GM10266 (cell line): ENCODE results near the gene PDZD7.

ENCODE experiments used
- DNase-seq: peaks from one replicate; pipeline ENCODE4 v3.0.0; 2012; ENCODE audit errors: extremely low spot score
- TF ChIP-seq, protein P1 (sequence below): IDR thresholded peaks from 2 replicates; pipeline ENCODE4 v1.5.1; 2012; ENCODE audit warnings: mild to moderate bottlenecking, low read depth; ENCODE audit not compliant: control insufficient read depth, insufficient read depth; ENCODE audit errors: missing control alignments

PDZD7 gene

DNA sequence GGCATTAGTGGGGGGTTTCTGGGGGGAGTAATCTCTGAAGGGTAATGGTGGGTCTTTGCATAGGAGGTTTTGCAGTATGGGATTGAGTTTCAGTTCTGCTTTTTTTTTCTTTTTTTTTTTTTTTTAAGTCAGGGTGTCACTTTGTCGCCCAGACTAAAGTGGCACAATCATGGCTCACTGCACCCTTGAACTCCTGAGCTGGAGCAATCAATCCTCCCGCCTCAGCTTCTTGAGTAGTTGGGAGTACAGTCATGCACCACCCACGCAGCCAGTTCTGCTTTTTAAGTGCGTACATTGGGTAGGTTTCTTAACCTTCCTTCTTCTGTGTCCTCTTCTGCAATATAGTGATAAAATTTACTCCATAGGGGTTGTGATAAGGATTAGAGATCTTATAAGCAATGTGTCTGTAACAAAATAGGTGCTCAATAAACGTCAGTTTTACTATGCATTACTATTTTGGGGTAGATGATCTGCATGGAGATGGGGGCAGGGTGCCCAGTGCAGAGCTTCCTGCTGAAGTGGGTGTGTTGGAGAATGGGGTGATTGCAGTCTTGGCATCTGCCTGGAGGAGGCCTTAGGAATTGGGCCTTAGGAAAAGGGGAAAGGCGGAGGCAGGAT is 40.4 kb upstream of the PDZD7 start:
- TF ChIP-seq, protein P1, sequence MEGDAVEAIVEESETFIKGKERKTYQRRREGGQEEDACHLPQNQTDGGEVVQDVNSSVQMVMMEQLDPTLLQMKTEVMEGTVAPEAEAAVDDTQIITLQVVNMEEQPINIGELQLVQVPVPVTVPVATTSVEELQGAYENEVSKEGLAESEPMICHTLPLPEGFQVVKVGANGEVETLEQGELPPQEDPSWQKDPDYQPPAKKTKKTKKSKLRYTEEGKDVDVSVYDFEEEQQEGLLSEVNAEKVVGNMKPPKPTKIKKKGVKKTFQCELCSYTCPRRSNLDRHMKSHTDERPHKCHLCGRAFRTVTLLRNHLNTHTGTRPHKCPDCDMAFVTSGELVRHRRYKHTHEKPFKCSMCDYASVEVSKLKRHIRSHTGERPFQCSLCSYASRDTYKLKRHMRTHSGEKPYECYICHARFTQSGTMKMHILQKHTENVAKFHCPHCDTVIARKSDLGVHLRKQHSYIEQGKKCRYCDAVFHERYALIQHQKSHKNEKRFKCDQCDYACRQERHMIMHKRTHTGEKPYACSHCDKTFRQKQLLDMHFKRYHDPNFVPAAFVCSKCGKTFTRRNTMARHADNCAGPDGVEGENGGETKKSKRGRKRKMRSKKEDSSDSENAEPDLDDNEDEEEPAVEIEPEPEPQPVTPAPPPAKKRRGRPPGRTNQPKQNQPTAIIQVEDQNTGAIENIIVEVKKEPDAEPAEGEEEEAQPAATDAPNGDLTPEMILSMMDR: no peak
- no peak for DNase-seq

DNA sequence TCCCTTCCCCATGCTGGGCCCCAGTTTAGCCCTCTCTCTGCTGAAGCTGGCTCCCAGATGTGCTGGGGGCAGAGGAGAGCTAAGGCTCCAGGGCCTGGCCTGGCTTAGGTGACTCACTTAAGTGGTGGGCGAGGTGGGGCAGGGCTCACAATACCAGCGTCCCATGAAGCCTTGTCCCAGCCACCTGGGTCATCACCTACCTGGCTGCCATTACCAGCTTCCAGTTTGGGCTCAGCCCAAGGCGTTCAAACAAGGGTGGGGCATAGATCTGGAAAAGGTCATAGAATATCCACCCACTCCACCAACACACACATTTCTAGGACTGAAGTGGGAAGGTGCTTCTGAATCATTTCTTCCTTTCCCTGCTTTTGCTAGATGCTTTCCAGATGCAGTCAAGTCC is 39.2 kb upstream of the PDZD7 start:
- DNase-seq: no peak
- TF ChIP-seq, protein P1: no peak

DNA sequence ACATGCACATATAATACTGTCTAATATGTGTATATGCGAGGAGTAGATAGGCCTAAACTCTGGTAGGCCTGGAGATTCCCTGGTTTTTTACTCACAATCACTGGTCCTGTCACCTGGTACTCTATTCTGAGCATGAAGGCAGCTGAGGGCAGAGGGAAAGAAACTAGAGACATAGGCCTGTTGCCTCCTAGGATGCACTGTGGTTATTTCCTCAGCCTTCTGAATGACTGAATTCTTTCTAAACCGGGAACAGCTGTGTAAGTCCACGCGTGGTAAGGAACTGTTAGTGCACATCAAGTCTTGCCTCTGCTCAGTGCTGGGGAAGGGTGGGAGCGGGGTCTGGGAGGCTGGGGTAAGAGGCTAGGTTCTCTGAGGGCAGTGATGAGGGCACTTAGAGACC is 38.5 kb upstream of the PDZD7 start:
- no peak for DNase-seq
- TF ChIP-seq, protein P1: no peak

DNA sequence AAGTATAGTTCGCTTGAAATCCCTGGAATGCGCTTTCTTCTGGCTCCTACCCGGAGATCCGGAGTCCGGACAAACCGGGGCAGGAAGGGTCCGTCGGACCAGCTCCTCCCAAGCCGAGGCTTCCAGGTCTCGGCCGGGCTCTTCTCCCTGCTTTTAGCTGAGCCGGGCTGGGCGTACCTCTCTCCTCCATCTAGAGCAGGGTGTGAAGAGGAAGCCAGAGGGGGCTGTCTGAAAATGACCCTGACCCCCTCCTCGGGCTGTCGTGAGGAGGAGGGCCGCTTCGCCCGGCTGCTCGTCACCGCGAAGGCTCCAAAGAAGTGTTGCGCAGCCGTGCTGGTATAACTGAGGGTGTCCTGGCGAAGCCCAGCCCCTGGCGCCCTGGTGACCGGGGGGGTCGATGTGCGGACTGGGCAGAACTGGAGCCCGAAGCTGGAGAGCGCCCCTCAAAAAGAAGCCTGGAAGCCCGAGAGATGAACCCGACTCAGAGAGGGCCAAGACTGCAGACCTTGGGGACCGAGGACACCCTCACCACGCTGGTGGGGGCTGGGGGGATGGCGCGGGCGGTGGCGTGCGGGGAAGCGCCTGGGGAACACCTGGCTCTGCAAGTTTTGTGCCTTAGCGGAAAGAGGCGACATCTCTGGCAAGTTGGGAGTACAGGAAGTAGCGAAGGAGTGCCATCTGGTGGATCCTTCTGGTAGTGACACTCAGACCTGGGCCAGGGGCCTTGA is 36.6 kb upstream of the PDZD7 start:
- DNase-seq: peak; percentile 87
- TF ChIP-seq, protein P1: peak; percentile 90

DNA sequence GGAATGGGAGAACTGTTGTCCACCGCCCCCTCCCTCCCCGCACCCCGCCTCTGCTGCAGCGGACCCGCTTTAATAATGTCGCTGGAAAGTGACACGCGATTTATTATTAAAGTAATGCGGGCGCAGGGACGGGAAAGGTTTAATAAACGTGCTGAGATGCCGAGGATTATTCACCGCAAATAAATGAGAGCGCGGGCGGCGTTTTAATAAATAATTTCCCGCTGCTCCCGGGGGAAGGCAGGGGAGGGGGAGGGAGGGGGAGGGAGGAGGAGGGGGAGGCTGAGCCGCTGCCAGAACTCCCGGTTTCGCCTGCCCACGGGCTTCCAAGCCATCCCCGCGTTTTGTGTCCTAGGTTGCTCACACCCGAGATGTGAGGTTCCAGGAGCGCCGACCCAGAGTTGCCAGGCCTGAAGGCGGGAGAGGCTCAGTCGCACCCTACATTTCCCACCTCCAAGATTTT is 36.0 kb upstream of the PDZD7 start:
- TF ChIP-seq, protein P1: no peak
- no peak for DNase-seq

DNA sequence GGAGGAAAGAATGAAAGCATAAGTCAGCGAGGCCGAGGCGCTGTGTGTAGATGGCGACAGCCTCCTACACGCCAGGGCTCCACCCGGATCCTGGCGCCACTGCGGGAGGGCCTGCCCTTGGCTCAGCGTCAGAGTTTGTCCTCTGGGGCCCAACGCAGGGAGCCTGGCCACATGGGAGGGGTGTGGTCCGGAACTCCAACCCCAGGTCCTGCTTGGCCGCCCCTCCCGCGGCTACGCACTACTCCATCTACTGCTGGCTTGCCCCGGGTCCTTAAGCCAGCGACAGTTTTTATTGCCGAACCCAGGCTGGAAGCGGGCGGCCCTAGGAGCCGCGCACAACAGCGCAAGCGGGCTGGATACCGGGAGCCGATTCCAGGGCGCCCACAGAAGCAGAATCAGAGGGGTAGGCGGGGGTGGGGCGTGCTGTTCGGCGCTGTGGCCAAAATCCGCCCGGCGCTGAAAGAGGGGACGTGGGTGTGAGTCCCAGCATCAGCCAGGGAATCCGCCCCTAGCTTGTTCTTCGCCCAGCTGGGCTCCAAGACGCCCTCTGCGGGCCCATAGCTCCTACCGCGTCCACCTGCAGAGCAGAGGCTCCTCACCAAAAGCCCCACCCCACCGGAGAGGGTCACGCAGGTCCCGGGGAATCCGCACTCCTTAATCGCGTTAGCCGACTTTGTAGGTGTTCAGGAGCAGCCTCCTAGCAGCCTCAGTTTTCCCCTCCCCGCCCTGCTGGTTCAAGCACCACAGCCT is 35.4 kb upstream of the PDZD7 start:
- TF ChIP-seq, protein P1: peak; percentile 70
- DNase-seq: peak; percentile 78
